Common myeloid progenitor, CD34-positive (primary cell): ENCODE measurements around the gene RSPRY1.

ENCODE experiments used
- CTCF ChIA-PET: fragments of 350-600 bp; sonication (Branson Sonifier 250); formaldehyde crosslinking; loops from one replicate; lab custom pipeline; 2021; ENCODE audit warnings: antibody characterized with exemption; lab: Charles Lee
- POLR2A ChIA-PET: fragments of 350-600 bp; sonication (Branson Sonifier 250); formaldehyde crosslinking; loops from one replicate; lab custom pipeline; 2021; ENCODE audit warnings: antibody characterized with exemption; lab: Charles Lee
- DNase-seq, 3 donors: peaks; one replicate each; pipeline versions ENCODE4 v3.0.0 to v3.0.0-alpha.2; 2013
- H3K27ac ChIP-seq, 2 experiments: 1 replicate in 1 of 2; 2 replicates in 1 of 2; pipeline ENCODE4 v1.7.0; 2013; ENCODE audit warnings: inconsistent platforms in 2 of 2, low read length in 2 of 2, mild to moderate bottlenecking in 2 of 2, low read depth in 1 of 2, moderate library complexity in 1 of 2; ENCODE audit not compliant: severe bottlenecking in 2 of 2, insufficient read depth in 1 of 2, poor library complexity in 1 of 2
- H3K27me3 ChIP-seq, 5 experiments: replicated peaks in 2 of 5; 1 replicate in 3 of 5; 2 replicates in 2 of 5; pipeline versions ENCODE4 v1.6.1 to v1.7.0; 2013; ENCODE audit warnings: low read length in 4 of 5, mild to moderate bottlenecking in 2 of 5, moderate library complexity in 2 of 5, inconsistent platforms in 1 of 5; ENCODE audit not compliant: insufficient read depth in 5 of 5, control insufficient read depth in 4 of 5
- H3K36me3 ChIP-seq, 4 experiments: 1 replicate in 2 of 4; 2 replicates in 2 of 4; pipeline versions ENCODE4 v1.6.1 to v1.7.0; 2013; ENCODE audit warnings: low read length in 3 of 4, control low read depth in 1 of 4, mild to moderate bottlenecking in 1 of 4; ENCODE audit not compliant: control insufficient read depth in 4 of 4, insufficient read depth in 4 of 4
- H3K4me1 ChIP-seq, 4 experiments: 1 replicate in 3 of 4; 2 replicates in 1 of 4; pipeline versions ENCODE4 v1.6.1 to v1.7.1; 2013; ENCODE audit warnings: low read length in 3 of 4, mild to moderate bottlenecking in 3 of 4, control low read depth in 1 of 4, inconsistent platforms in 1 of 4, moderate library complexity in 1 of 4; ENCODE audit not compliant: control insufficient read depth in 4 of 4, insufficient read depth in 4 of 4; ENCODE audit errors: control extremely low read depth in 1 of 4
- H3K4me3 ChIP-seq, 7 experiments: 1 replicate in 4 of 7; 2 replicates in 3 of 7; pipeline versions ENCODE4 v1.5.1 to v1.7.0; 2013; ENCODE audit warnings: mild to moderate bottlenecking in 7 of 7, low read length in 6 of 7, moderate library complexity in 6 of 7, inconsistent platforms in 2 of 7, low read depth in 2 of 7, control low read depth in 1 of 7; ENCODE audit not compliant: insufficient read depth in 4 of 7, control insufficient read depth in 1 of 7; ENCODE audit errors: extremely low read depth in 1 of 7
- H3K9me3 ChIP-seq, 5 experiments: 1 replicate in 4 of 5; 2 replicates in 1 of 5; pipeline versions ENCODE4 v1.6.1 to v1.7.1; 2013; ENCODE audit warnings: low read length in 4 of 5, mild to moderate bottlenecking in 2 of 5, inconsistent platforms in 1 of 5, low read depth in 1 of 5, moderate library complexity in 1 of 5; ENCODE audit not compliant: control insufficient read depth in 4 of 5, insufficient read depth in 2 of 5; ENCODE audit errors: control extremely low read depth in 1 of 5
- WGBS: methylation state at CpG from one replicate; pipeline ENCODE4 v1.1.5; 2013; ENCODE audit not compliant: insufficient coverage; 5-methylcytosine and 5-hydroxymethylcytosine counted together

RSPRY1 gene

GRCh38 chr16:57257455-57258070, 71.4 kb downstream of the RSPRY1 start:
- no peaks in the 10 kb centered on the region for H3K9me3 ChIP-seq
- H3K4me3 ChIP-seq = no peak overlapping the region
- POLR2A ChIA-PET = no interaction called here
- DNase-seq = no peak
- peaks cover 0 to 5% (median 3%) of the 10 kb centered on the region in 4 experiments for H3K4me1 ChIP-seq
- H3K27ac ChIP-seq = no peak overlapping the region
- H3K36me3 ChIP-seq = peaks cover 0 to 8% (median 2%) of the 10 kb centered on the region in 4 experiments
- 95% methylated on average over 10 of the region's 13 CpGs for WGBS
- CTCF ChIA-PET = no interaction called here
- no peaks in the 10 kb centered on the region for H3K27me3 ChIP-seq

GRCh38 chr16:57258226-57258909, 72.2 kb downstream of the RSPRY1 start:
- POLR2A ChIA-PET = interaction anchor here (0.6 kb wide), 1 partner anchor 158 kb away, joined by 6 read pairs; no protein-coding TSS in a partner anchor
- CTCF ChIA-PET = no interaction called here
- no peak for DNase-seq
- Histone ChIP-seq H3K36me3 (peaks cover 0 to 2% (median under 1%) of the 10 kb centered on the region in 4 experiments), H3K27me3 (no peaks in the 10 kb centered on the region), H3K9me3 (no peaks in the 10 kb centered on the region), H3K4me3 (no peak overlapping the region), H3K4me1 (peaks cover 0 to 5% (median 3%) of the 10 kb centered on the region in 4 experiments), H3K27ac (no peak overlapping the region)
- 96% methylated on average over 17 of the region's 18 CpGs for WGBS

DNA sequence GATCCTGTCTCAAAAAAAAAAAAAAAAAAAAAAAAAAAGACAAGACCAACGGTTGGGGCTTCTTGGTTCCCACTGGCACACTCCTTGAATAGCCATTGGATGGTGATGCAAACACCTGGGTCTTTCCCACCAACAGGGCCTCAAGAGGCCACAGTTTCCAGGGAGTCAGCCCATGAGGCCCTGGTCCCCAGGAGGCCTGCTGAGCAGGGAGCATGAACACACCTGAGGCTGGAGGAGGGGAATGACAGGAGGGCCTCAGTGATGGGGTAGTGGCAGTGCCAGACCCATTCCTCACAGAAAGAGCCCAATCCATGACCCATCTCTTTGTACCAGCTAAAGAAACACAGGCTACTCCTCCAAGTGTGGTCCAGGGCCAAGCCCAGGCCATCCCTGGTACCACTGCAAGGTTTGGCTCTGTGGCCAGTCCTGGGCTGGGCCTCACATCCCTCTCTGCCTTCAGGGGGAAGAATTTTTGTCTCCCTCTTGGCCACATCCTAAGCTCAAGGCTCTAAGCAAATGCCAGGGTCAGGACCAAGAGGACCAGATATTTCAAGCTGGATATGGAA, 72.9 kb downstream of the RSPRY1 start:
- CTCF ChIA-PET = interaction anchor here (1.4 kb wide), 1 partner anchor 12 kb away, joined by 3 read pairs; no protein-coding TSS in a partner anchor
- Histone ChIP-seq H3K4me1 (peaks cover 0 to 5% (median 3%) of the 10 kb centered on the region in 4 experiments), H3K36me3 (peaks cover 0 to 2% (median under 1%) of the 10 kb centered on the region in 4 experiments), H3K27ac (no peak overlapping the region), H3K4me3 (no peak overlapping the region), H3K9me3 (no peaks in the 10 kb centered on the region), H3K27me3 (no peaks in the 10 kb centered on the region)
- POLR2A ChIA-PET = interaction anchor here (0.6 kb wide), 1 partner anchor 157 kb away, joined by 6 read pairs; no protein-coding TSS in a partner anchor
- no peak for DNase-seq
- WGBS = no CpG with 5 or more reads among the region's 1 CpG

DNA sequence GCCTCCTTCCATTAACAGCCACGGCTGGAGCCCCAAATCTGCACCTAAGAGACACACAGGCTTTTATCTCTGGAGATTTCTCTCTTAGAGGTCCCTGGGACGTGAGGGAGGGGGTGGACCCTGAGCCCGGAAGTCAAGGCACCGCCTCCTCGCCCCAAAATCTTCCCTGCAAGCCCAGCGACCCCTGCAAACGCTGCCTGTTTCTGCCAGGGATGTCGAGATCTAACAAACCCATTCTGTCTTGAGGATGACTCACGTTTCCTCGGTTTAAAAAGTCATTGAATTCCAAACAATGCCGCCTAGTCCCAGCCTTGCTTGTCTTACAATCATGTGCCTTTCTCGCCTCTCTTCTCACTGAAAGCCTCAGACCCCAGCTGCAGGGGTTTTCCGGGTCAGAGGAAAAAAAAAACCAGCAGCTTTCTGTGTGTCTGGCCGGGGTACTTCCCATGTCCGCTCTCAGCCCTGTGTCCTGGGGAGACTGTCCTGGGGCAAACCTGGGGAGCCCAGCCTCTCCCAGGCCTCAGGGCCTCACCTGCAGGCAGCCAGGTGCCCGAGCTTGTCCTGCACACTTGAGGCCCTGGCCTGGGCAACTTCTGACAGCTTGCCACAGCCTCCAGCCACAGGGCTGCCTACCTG, 74.3 kb downstream of the RSPRY1 start:
- H3K4me1 ChIP-seq = peaks cover 0 to 5% (median 3%) of the 10 kb centered on the region in 4 experiments
- DNase-seq = peak in 2 of 3 donors; percentile 56 to 65
- peak overlapping the region in 1 of 7 experiments; percentile 11 for H3K4me3 ChIP-seq
- peaks cover 0 to 2% (median 0%) of the 10 kb centered on the region in 4 experiments for H3K36me3 ChIP-seq
- H3K27me3 ChIP-seq = no peaks in the 10 kb centered on the region
- CTCF ChIA-PET = interaction anchor here (0.7 to 1.4 kb wide), 3 partner anchors 9 to 18 kb away, joined by 3 to 4 read pairs (median 3); no protein-coding TSS in a partner anchor
- H3K9me3 ChIP-seq = no peaks in the 10 kb centered on the region
- 59% methylated on average over 12 of the region's 16 CpGs for WGBS
- POLR2A ChIA-PET = no interaction called here
- no peak overlapping the region for H3K27ac ChIP-seq

GRCh38 chr16:57261806-57262205, 75.7 kb downstream of the RSPRY1 start:
- no peak overlapping the region for H3K27ac ChIP-seq
- H3K4me1 ChIP-seq = peaks cover 0 to 13% (median 8%) of the 10 kb centered on the region in 4 experiments
- H3K36me3 ChIP-seq = no peaks in the 10 kb centered on the region
- ChIA-PET CTCF (no interaction called here), POLR2A (interaction anchor here (0.6 kb wide), 2 partner anchors 47 to 1202 kb away, joined by 3 to 4 read pairs; no protein-coding TSS in a partner anchor)
- H3K9me3 ChIP-seq = no peaks in the 10 kb centered on the region
- WGBS = 95% methylated on average over 9 of the region's 9 CpGs
- no peak overlapping the region for H3K4me3 ChIP-seq
- H3K27me3 ChIP-seq = no peaks in the 10 kb centered on the region
- DNase-seq = no peak

- POLR2A ChIA-PET = no interaction called here
- no peak for DNase-seq
- H3K27me3 ChIP-seq = no peaks in the 10 kb centered on the region
- no peaks in the 10 kb centered on the region for H3K9me3 ChIP-seq
- H3K4me3 ChIP-seq = no peak overlapping the region
- H3K36me3 ChIP-seq = no peaks in the 10 kb centered on the region
- CTCF ChIA-PET = no interaction called here
- no peak overlapping the region for H3K27ac ChIP-seq
- 94% methylated on average over 17 of the region's 17 CpGs for WGBS
- peaks cover 0 to 17% (median 9%) of the 10 kb centered on the region in 4 experiments for H3K4me1 ChIP-seq
Observed at GRCh38 chr16:57262841-57263540, 76.9 kb downstream of the RSPRY1 start.
